Brain microvascular endothelial cell (primary cell): Measurements from ENCODE around the gene USP21.

Source experiments
- DNase-seq: peaks from one replicate; pipeline ENCODE4 v3.0.0-alpha.2; 2020
- H3K27ac ChIP-seq: fragments of 250-450 bp; sonication (Bioruptor Pico); 2 replicates; pipeline ENCODE4 v1.5.1; 2020; ENCODE audit warnings: mild to moderate bottlenecking, moderate library complexity
- H3K27me3 ChIP-seq: fragments of 250-450 bp; sonication (Bioruptor Pico); replicated peaks from 2 replicates; pipeline ENCODE4 v1.5.1; 2020; ENCODE audit warnings: mild to moderate bottlenecking
- H3K36me3 ChIP-seq: fragments of 250-450 bp; sonication (Bioruptor Pico); replicated peaks from 2 replicates; pipeline ENCODE4 v1.5.1; 2020; ENCODE audit warnings: mild to moderate bottlenecking
- H3K4me3 ChIP-seq: 2 replicates; pipeline ENCODE4 v1.5.1; 2011; ENCODE audit warnings: low read depth, mild to moderate bottlenecking, control low read depth, low read length, moderate library complexity
- in situ Hi-C: cut with HindIII; loops from 2 replicates; pipeline ENCODE4 v1.10.0; 2017; ENCODE audit warnings: low sequenced_read_pairs, low pct_ligation_motif_present
- TF ChIP-seq, protein P1 (sequence below): IDR thresholded peaks from 2 replicates; pipeline ENCODE4 v1.5.1; 2011; ENCODE audit warnings: low read depth, mild to moderate bottlenecking, moderate library complexity, low read length, control low read depth, inconsistent platforms; ENCODE audit errors: missing control alignments

Gene USP21

DNA sequence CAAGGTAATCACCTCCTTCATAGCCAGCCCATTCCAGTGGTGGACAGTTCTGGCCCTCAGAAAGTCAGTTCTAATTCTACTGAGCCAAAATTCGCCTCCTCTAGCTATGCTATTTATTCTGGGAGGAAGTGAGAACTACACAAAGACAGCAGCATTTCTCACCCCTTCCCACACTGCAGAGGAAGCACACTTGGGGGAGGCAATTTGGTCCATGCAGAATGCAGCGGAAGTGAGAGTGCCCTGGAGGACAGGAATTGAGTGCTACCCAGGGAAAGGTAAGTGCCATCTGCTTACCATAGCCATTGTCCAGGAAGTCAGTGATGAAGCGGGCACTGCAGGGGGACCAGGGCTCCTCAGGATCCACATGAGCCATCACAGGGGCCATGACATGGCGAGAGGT, 35.9 kb downstream of the USP21 start:
- no peak overlapping the region for H3K27ac ChIP-seq
- in situ Hi-C loops: no loop called here
- H3K36me3 ChIP-seq: no peaks in the 10 kb centered on the region

GRCh38 chr1:161196111-161196510, 36.8 kb downstream of the USP21 start:
- TF ChIP-seq, protein P1, sequence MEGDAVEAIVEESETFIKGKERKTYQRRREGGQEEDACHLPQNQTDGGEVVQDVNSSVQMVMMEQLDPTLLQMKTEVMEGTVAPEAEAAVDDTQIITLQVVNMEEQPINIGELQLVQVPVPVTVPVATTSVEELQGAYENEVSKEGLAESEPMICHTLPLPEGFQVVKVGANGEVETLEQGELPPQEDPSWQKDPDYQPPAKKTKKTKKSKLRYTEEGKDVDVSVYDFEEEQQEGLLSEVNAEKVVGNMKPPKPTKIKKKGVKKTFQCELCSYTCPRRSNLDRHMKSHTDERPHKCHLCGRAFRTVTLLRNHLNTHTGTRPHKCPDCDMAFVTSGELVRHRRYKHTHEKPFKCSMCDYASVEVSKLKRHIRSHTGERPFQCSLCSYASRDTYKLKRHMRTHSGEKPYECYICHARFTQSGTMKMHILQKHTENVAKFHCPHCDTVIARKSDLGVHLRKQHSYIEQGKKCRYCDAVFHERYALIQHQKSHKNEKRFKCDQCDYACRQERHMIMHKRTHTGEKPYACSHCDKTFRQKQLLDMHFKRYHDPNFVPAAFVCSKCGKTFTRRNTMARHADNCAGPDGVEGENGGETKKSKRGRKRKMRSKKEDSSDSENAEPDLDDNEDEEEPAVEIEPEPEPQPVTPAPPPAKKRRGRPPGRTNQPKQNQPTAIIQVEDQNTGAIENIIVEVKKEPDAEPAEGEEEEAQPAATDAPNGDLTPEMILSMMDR: no peak
- DNase-seq: no peak
- no peak overlapping the region for H3K27ac ChIP-seq
- H3K4me3 ChIP-seq: peak overlapping the region; percentile 12
- in situ Hi-C loops: no loop called here
- no peaks in the 10 kb centered on the region for H3K36me3 ChIP-seq
- H3K27me3 ChIP-seq: no peaks in the 10 kb centered on the region

More for the DNA sequence above, 35.9 kb downstream of the USP21 start:
- TF ChIP-seq, protein P1: no peak
- no peaks in the 10 kb centered on the region for H3K27me3 ChIP-seq
- H3K4me3 ChIP-seq: no peak overlapping the region
- no peak for DNase-seq

DNA sequence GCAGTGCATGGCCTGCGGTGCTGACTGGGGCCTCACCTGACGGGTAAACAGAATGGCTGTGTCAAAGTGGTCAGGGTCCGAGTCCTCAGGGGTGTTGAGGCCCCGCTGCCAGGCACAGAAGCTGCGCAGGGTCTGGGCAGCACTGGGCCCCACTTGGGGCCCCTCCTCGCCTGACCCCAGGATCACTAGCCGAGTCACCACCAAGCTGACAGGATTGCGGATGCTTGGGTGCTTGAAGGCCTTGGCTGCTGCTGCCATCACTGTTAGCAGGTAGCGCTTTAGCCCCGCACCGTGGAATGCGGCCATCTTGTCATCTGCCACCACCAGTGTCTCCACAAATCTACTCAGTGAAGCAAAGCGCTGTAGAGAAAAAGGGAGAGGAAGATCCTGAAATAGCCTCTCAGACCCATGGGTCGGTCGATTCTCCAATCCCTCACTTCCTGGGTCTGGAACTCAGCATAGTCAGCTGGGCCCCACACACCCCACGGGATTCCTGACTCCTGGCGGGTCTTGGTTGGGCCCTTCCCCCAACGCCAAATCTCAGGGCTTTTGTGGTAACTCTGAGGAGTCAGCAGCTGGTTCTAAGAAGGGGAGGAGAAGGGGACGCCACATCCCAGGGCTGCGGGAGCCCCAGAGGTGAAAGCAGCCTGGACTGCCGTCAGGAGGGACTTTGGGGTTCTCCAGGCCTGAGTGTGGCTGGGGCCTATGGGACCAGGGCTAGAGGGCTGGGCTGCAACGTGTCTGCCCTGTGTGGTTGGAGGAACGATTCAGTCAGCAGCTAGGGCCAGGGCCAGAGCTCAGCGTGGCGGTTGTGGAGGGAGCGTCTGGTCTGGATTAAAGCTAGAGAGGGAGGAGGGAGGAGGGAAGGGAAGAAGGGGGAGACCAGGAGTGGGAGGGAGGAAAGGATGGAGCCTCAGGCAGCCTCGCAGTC, 37.5 kb downstream of the USP21 start:
- Histone ChIP-seq H3K4me3 (peak overlapping the region; percentile 55), H3K27ac (peak overlapping the region; percentile 69), H3K36me3 (no peaks in the 10 kb centered on the region), H3K27me3 (no peaks in the 10 kb centered on the region)
- in situ Hi-C loops: no loop called here
- DNase-seq: peak; percentile 53
- TF ChIP-seq, protein P1: no peak

DNA sequence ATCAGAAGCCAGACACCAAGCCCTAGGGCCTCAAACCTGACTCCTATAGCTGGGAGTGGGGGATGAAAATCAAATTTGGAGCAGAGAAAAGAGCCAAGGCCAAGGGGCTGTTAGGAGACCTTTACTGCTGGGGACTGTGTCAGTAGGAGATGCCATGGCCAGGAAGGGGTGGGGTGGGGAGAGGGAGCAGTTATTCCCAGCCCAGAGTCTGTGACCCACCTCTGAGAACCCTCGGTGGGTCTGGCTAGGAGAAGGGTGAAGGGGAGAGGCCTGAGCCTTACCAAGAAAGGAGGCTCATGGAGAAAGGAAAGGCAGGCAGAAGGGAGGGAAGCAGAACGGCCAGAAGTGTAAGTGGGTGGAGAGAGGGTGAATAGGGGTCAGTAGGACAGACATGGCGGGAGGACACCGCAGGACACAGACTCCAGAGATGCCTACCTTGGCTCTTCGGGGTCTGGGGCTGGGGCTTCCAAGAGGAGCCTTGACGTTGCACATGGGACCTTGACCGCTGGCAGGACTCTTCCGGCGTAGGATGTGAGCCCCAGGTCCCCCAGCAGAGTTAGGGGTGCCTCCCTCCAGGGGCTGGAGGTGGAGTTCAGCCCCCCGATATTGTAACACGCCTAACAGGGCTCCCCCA, 38.4 kb downstream of the USP21 start:
- Histone ChIP-seq H3K36me3 (no peaks in the 10 kb centered on the region), H3K27me3 (no peaks in the 10 kb centered on the region), H3K27ac (peak overlapping the region; percentile 69), H3K4me3 (peak overlapping the region; percentile 55)
- no peak for DNase-seq
- TF ChIP-seq, protein P1: no peak
- in situ Hi-C loops: no loop called here

GRCh38 chr1:161198194-161198896, 39.0 kb downstream of the USP21 start:
- H3K36me3 ChIP-seq: peaks cover under 1% of the 10 kb centered on the region
- peak overlapping the region; percentile 55 for H3K4me3 ChIP-seq
- in situ Hi-C loops: no loop called here
- TF ChIP-seq, protein P1: no peak
- DNase-seq: no peak
- H3K27ac ChIP-seq: no peak overlapping the region
- no peaks in the 10 kb centered on the region for H3K27me3 ChIP-seq
